ENCODE results near the gene PURB.
A peak's percentile ranks its signal among the peaks of the same experiment; 100 is the strongest.
"Not testable (repeated sequence)": the region's sequence is repeated elsewhere in the genome, so short reads cannot be mapped to it uniquely, and the experiment has no call there.

The PURB gene

DNA sequence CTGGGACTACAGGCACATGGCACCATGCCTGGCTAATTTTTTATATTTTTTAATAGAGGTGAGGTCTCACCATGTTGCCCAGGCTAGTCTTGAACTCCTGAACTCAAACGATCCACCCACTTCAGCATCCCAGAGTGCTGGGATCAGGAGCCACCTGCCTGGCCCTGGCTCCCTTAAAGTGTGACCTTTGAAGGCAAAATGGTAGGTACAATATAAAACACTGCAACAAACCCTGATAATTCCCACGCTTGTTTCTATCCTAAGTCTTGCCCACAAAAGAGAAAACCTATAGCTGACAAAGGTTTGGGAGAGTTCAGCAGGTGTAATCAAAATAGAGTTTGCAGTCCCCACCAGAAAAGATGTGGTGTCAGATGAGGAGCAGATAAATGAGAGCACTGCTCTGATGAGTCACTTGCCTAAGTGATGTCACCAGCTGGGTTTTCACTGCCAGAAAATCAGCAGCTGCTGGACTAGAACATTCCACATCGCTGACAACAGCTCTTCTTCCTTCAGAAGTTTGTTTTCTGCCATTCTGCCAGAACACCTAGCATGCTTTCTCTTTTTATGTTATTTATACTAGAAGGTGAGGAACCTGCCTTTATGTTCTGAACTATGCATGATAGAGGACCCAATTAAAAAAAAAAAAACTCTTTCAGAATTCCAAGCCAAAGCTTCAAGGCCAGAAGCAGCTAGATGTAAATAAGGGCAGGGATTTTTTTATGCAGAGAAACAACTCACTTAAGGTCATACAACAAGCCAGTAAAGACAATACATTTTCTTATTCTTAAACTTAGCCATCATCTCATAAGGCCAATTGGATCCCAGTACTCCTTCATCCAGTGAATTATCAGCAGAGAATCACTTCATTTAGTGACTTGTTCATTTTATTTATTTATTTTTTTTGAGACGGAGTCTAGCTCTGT lies 18.0 kb downstream of the PURB start:
- CTCF ChIA-PET: interaction anchor here (0.8 to 3.7 kb wide), 6 partner anchors 9 to 269 kb away, joined by 3 to 16 read pairs (median 5); no protein-coding TSS in a partner anchor
- TF ChIP-seq, protein P1, sequence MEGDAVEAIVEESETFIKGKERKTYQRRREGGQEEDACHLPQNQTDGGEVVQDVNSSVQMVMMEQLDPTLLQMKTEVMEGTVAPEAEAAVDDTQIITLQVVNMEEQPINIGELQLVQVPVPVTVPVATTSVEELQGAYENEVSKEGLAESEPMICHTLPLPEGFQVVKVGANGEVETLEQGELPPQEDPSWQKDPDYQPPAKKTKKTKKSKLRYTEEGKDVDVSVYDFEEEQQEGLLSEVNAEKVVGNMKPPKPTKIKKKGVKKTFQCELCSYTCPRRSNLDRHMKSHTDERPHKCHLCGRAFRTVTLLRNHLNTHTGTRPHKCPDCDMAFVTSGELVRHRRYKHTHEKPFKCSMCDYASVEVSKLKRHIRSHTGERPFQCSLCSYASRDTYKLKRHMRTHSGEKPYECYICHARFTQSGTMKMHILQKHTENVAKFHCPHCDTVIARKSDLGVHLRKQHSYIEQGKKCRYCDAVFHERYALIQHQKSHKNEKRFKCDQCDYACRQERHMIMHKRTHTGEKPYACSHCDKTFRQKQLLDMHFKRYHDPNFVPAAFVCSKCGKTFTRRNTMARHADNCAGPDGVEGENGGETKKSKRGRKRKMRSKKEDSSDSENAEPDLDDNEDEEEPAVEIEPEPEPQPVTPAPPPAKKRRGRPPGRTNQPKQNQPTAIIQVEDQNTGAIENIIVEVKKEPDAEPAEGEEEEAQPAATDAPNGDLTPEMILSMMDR (IDR thresholded peaks at IDR 0.05; ENCODE audit: insufficient read depth, low read length, missing control alignments): no peak
- DNase-seq (ENCODE audit: low read depth, low spot score): peak; percentile 64
- POLR2A ChIA-PET: interaction anchor here (0.6 to 1.0 kb wide), 5 partner anchors 8 to 134 kb away, joined by 3 to 5 read pairs (median 3); partner anchors contain the start of gene PURB
- H3K4me3 ChIP-seq (ENCODE audit: low read depth, low read length): no peak overlapping the region

DNA sequence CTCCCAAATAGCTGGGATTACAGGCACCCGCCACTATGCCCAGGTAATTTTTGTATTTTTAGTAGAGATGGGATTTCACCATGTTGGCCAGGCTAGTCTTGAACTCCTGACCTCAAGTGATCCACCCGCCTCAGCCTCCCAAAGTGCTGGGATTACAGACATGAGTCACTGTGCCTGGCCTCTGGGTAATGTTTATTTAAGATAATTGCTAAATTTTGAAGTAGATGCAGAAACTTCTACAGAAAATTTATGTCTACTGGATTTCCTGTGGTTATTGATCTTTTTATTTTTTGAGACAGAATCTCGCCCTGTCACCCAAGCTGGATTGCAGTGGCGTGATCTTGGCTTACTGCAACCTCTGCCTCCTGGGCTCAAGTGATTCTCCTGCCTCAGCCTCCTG lies 23.4 kb downstream of the PURB start:
- not testable (repeated sequence) for H3K4me3 ChIP-seq (ENCODE audit: low read depth, low read length); DNase-seq (ENCODE audit: low read depth, low spot score)
- POLR2A ChIA-PET: interaction anchor here (0.9 kb wide), 1 partner anchor 20 kb away, joined by 3 read pairs; no protein-coding TSS in a partner anchor
- CTCF ChIA-PET: interaction anchor here (1.2 to 13.3 kb wide), 5 partner anchors 14 to 274 kb away, joined by 4 to 211 read pairs (median 7); partner anchors contain the start of gene H2AZ2

DNA sequence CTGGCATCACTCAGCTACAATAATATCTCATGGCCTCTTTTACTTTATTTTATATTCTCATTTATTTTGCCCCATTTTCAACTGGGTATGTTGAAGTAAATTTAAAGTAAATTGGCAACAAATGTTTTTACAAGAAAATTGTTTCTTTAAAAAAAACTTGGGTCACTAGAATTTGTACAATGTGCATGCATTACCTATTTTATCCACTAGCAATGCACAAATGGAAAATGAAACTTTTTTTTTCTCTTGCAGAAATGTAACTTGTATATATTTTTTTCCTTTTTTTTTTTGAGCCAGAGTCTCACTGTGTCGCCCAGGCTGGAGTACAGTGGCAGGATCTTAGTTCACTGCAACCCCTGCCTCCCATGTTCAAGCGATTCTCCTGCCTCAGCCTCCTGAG lies 27.2 kb downstream of the PURB start:
- ChIA-PET CTCF (interaction anchor here (0.6 to 13.3 kb wide), 14 partner anchors 8 to 653 kb away, joined by 3 to 211 read pairs (median 10); partner anchors contain the start of genes H2AZ2 and PURB), POLR2A (no interaction called here)
- no peak overlapping the region for H3K4me3 ChIP-seq (ENCODE audit: low read depth, low read length)
- no peak for DNase-seq (ENCODE audit: low read depth, low spot score)
- TF ChIP-seq, protein P1 (IDR thresholded peaks at IDR 0.05; ENCODE audit: insufficient read depth, low read length, missing control alignments): no peak

DNA sequence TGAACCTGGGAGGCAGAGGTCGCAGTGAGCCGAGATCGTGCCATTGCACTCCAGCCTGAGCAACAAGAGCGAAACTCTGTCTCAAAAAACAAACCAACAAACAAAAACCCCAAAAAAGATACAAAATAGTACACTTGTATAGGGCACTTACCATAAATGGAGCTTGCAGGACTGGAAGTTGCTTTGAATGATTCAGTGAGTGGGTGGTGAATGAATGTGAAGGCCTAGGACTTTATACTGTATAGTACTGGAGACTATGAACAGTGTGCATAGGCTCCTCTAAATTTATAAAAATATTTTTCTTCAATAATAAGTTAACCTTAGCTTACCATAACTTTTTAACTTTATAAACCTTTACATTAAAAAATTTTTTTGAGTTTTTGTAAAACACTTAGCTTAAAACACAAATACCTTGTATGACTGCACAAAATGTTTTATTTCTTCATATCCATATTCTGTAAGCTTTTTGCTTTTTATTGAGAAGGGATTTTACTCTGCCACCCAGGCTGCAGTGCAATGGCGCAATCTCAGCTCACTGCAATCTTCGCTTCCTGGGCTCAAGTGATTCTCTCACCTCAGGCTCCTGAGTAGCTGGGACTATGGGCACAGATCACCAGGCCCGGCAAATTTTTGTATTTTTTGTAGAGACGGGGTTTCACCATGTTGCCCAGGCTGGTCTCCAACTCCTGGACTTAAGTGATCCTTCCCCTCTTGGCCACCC lies 30.5 kb downstream of the PURB start:
- ChIA-PET CTCF (interaction anchor here (0.8 to 13.3 kb wide), 8 partner anchors 8 to 281 kb away, joined by 3 to 211 read pairs (median 6); no protein-coding TSS in a partner anchor), POLR2A (interaction anchor here (0.8 to 0.9 kb wide), 2 partner anchors 20 to 30 kb away, joined by 4 read pairs; partner anchors contain the start of gene PURB)
- DNase-seq (ENCODE audit: low read depth, low spot score): no peak
- H3K4me3 ChIP-seq (ENCODE audit: low read depth, low read length): no peak overlapping the region
- TF ChIP-seq, protein P1 (IDR thresholded peaks at IDR 0.05; ENCODE audit: insufficient read depth, low read length, missing control alignments): no peak

DNA sequence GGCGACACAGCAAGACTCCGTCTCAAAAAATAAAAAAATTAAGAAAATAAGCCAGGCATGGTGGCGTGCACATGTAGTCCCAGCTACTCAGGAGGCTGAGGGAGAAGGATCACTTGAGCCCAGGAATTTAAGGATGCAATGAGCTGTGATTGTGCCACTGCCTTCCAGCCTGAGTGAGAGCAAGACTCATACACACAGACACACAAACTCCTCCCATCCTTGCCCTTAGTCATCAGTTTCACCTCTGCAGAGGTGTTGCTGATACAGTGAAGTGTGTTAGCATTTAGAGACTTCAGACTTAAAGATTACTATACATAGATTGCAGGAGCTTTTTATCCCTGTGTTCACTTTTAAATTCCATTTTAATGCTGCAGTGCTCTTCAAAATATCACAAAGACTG lies 31.9 kb downstream of the PURB start:
- TF ChIP-seq, protein P1 (IDR thresholded peaks at IDR 0.05; ENCODE audit: insufficient read depth, low read length, missing control alignments): no peak
- no peak overlapping the region for H3K4me3 ChIP-seq (ENCODE audit: low read depth, low read length)
- CTCF ChIA-PET: interaction anchor here (1.2 to 13.3 kb wide), 4 partner anchors 10 to 282 kb away, joined by 3 to 211 read pairs (median 50); no protein-coding TSS in a partner anchor
- POLR2A ChIA-PET: no interaction called here
- no peak for DNase-seq (ENCODE audit: low read depth, low spot score)

DNA sequence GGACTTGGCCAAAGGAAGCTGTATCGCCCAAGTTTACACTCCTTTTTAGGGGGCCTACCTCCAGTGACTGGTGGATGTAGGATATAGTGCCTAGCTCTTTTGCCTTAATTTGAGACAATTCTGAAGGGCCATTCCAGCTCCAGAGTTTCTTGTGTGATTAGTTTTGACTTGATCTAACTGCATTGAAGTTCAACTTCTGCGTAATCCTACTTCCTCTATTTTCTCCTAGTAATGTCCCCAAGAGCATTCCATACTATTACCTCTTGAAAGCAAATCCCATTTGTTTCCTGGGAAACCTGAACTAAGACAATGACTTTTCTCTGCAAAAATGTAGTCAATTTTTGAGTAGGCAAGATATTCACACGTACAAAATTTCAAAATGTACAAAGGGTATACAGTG lies 32.7 kb downstream of the PURB start:
- ChIA-PET CTCF (interaction anchor here (1.0 to 13.3 kb wide), 4 partner anchors 11 to 70 kb away, joined by 3 to 211 read pairs (median 4); no protein-coding TSS in a partner anchor), POLR2A (no interaction called here)
- TF ChIP-seq, protein P1 (IDR thresholded peaks at IDR 0.05; ENCODE audit: insufficient read depth, low read length, missing control alignments): no peak

More for the DNA sequence above, 32.7 kb downstream of the PURB start:
- no peak for DNase-seq (ENCODE audit: low read depth, low spot score)
- no peak overlapping the region for H3K4me3 ChIP-seq (ENCODE audit: low read depth, low read length)
